Spleen (tissue), 11 donors: ENCODE measurements around the gene KANSL1. TPM values are rescaled to one million over a fixed set of nuclear protein-coding genes. Genes with fewer than 3 reads are reported as not detected.

Source experiments
- DNase-seq: peaks from one replicate; pipeline ENCODE4 v3.0.0-alpha.2; 2020
- H3K27ac ChIP-seq, 8 donors: fragments of 200-600 bp; sonication (generic) in 7 of 8; 1 replicate in 4 of 8; 2 replicates in 4 of 8; pipeline versions ENCODE4 v1.5.0 to v1.8.0; 2016 to 2021; ENCODE audit warnings: inconsistent platforms in 4 of 8, mild to moderate bottlenecking in 4 of 8, moderate library complexity in 1 of 8
- H3K27me3 ChIP-seq, 7 donors: fragments of 200-600 bp; sonication (generic) in 6 of 7; replicated peaks in 1 of 7; 1 replicate in 4 of 7; 2 replicates in 3 of 7; pipeline versions ENCODE4 v1.5.0 to v1.8.0; 2016 to 2021; ENCODE audit warnings: inconsistent platforms in 3 of 7, mild to moderate bottlenecking in 1 of 7
- H3K36me3 ChIP-seq, 6 donors: fragments of 200-600 bp; sonication (generic) in 5 of 6; 1 replicate in 4 of 6; 2 replicates in 2 of 6; pipeline versions ENCODE4 v1.5.0 to v1.8.0; 2016 to 2021; ENCODE audit warnings: inconsistent platforms in 2 of 6
- H3K4me1 ChIP-seq, 6 donors: fragments of 200-600 bp; sonication (generic) in 5 of 6; 1 replicate in 3 of 6; 2 replicates in 3 of 6; pipeline versions ENCODE4 v1.5.0 to v1.8.0; 2016 to 2021; ENCODE audit warnings: inconsistent platforms in 3 of 6
- H3K4me3 ChIP-seq, 8 donors: fragments of 200-600 bp; sonication (generic) in 7 of 8; 1 replicate in 4 of 8; 2 replicates in 4 of 8; pipeline versions ENCODE4 v1.5.0 to v1.8.0; 2016 to 2021; ENCODE audit warnings: inconsistent platforms in 4 of 8, mild to moderate bottlenecking in 4 of 8, moderate library complexity in 2 of 8
- H3K9me3 ChIP-seq, 8 donors: fragments of 200-600 bp; sonication (generic) in 7 of 8; 1 replicate in 4 of 8; 2 replicates in 4 of 8; pipeline versions ENCODE4 v1.5.0 to v1.8.0; 2016 to 2021; ENCODE audit warnings: inconsistent platforms in 4 of 8
- CTCF ChIP-seq, 11 experiments: fragments of 200-600 bp in 7 of 11; fragments of 450-650 bp in 4 of 11; sonication (generic) in 4 of 11; IDR thresholded peaks in 8 of 11; conservative IDR thresholded peaks in 3 of 11; 1 replicate in 7 of 11; 2 replicates in 4 of 11; pipeline versions ENCODE4 v1.4.0 to v1.8.0; 2016 to 2021; ENCODE audit warnings: antibody characterized with exemption in 11 of 11, inconsistent platforms in 4 of 11, mild to moderate bottlenecking in 1 of 11
- POLR2A ChIP-seq, 3 donors: fragments of 450-650 bp; IDR thresholded peaks; one replicate each; pipeline ENCODE4 v1.5.1; 2017; ENCODE audit warnings: antibody characterized with exemption in 3 of 3, mild to moderate bottlenecking in 1 of 3
- POLR2AphosphoS5 ChIP-seq, 3 donors: sonication (generic); formaldehyde crosslinking; IDR thresholded peaks; one replicate each; pipeline ENCODE4 v1.5.1; 2017; ENCODE audit warnings: antibody characterized with exemption in 3 of 3
- WGBS, 5 donors: extraction: QIAGEN DNeasy Blood & Tissue Kit in 3 of 5; methylation state at CpG; one replicate each; pipeline versions ENCODE4 v1.1.5 to v1.1.7; 2013 to 2018; 5-methylcytosine and 5-hydroxymethylcytosine counted together
- intact Hi-C: fragments of 100-400 bp; cut with DNase I; formaldehyde crosslinking; loops from one replicate; pipeline ENCODE4 v1.15.0; 2023; ENCODE audit warnings: low total_unique reads
- polyA plus RNA-seq, 3 donors: library from polyadenylated mRNA; stranded (reverse); fragments of 200-250 nt; gene quantifications; one replicate each; pipeline ENCODE4 v1.2.1, GENCODE V29; 2013
- total RNA-seq, 7 donors: library from RNA; depleted of rRNA in 3 of 7; stranded (reverse); fragments of >200 nt in 3 of 7; fragmentation: NEBNext Ultra II Directional in 4 of 7; extraction: Animal tissue kit (Norgen Biotek cat#: 25700) in 4 of 7; gene quantifications; one replicate each; pipeline versions ENCODE4 v1.1.0 to v1.2.1, GENCODE V29; 2016 to 2021
- donor health status: healthy with polysubstance abuse.
- donor health status: DM: no; HTN: no; CAD: no; lungs with moderate emphysema.
- donor health status: DM: no; HTN: no; CAD: no.
- donor health status: Bipolar disorder and iron deficiency.
- donor health status: healthy.
- donor health status: DM: no; HTN: no; CAD: no.
- donor health status: DM: yes; HTN: yes; CAD: no.

KANSL1 gene
- total and polyA plus RNA-seq, 10 donors: 10.9 to 173 (median 116) TPM

DNA sequence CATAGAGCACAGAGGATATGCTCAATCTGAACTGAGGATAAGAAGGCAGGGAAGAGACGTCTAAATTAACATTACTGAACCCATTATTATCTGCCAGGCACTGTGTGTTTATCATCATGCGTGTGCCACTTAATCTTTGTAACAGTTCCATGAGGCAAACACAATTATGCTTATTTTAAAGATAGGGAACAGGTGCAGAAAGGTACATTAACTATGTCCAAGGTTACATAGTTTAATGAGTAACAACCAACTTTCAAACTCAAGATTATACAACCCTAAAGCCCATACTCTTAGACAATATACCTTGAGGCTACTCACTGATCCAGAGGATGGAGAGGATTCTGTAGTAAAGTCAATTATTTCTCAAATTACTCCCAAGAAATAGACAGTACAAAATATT is 151.0 kb downstream of the KANSL1 start:
- intact Hi-C loops: loop anchor here (5.0 kb wide), 1 partner anchor 170 kb away; no protein-coding TSS in a partner anchor
- H3K4me1 ChIP-seq: peaks cover 7 to 57% (median 17%) of the 10 kb centered on the region in 6 donors
- TF ChIP-seq POLR2A (IDR thresholded peaks at IDR 0.05) (no peak), CTCF (IDR thresholded peaks at IDR 0.05 in 8 of 11, conservative IDR thresholded peaks at IDR 0.05 in 3 of 11) (no peak), POLR2AphosphoS5 (IDR thresholded peaks at IDR 0.05) (no peak)
- no peaks in the 10 kb centered on the region for H3K9me3 ChIP-seq
- no peak for DNase-seq
- H3K36me3 ChIP-seq: peaks cover 0 to 100% (median 58%) of the 10 kb centered on the region in 6 donors
- no peaks in the 10 kb centered on the region for H3K27me3 ChIP-seq
- 91 to 97% (median 96%) methylated on average over 2 of the region's 2 CpGs for WGBS, 5 donors
- H3K27ac ChIP-seq: no peak overlapping the region
- no peak overlapping the region for H3K4me3 ChIP-seq

- Histone ChIP-seq H3K9me3 (no peaks in the 10 kb centered on the region), H3K27me3 (no peaks in the 10 kb centered on the region), H3K36me3 (peaks cover 0 to 100% (median 73%) of the 10 kb centered on the region in 6 donors), H3K4me1 (peaks cover 5 to 41% (median 9%) of the 10 kb centered on the region in 6 donors), H3K4me3 (no peak overlapping the region), H3K27ac (peak overlapping the region in 2 of 8 donors; percentile 3 to 6)
- DNase-seq: no peak
- TF ChIP-seq CTCF (IDR thresholded peaks at IDR 0.05 in 8 of 11, conservative IDR thresholded peaks at IDR 0.05 in 3 of 11) (no peak), POLR2AphosphoS5 (IDR thresholded peaks at IDR 0.05) (peak in 1 of 3 donors; percentile 4), POLR2A (IDR thresholded peaks at IDR 0.05) (no peak)
- WGBS, 5 donors: 58 to 95% (median 79%) methylated on average over 5 of the region's 5 CpGs
- intact Hi-C loops: loop anchor here (5.0 kb wide), 1 partner anchor 173 kb away; no protein-coding TSS in a partner anchor
Observed at GRCh38 chr17:46039592-46040186, 153.5 kb downstream of the KANSL1 start.

GRCh38 chr17:46038937-46039336 is 154.3 kb downstream of the KANSL1 start:
- intact Hi-C loops: no loop called here
- peaks cover 0 to 34% (median 2%) of the 10 kb centered on the region in 6 donors for H3K4me1 ChIP-seq
- H3K36me3 ChIP-seq: peaks cover 0 to 100% (median 79%) of the 10 kb centered on the region in 6 donors
- no peak for DNase-seq
- H3K27me3 ChIP-seq: no peaks in the 10 kb centered on the region
- no peaks in the 10 kb centered on the region for H3K9me3 ChIP-seq
- 79 to 92% (median 81%) methylated on average over 12 of the region's 12 CpGs for WGBS, 5 donors
- no peak overlapping the region for H3K27ac ChIP-seq
- TF ChIP-seq POLR2A (IDR thresholded peaks at IDR 0.05): no peak
- peak in 1 of 3 donors; percentile 50 for TF ChIP-seq POLR2AphosphoS5 (IDR thresholded peaks at IDR 0.05)
- TF ChIP-seq CTCF (IDR thresholded peaks at IDR 0.05 in 8 of 11, conservative IDR thresholded peaks at IDR 0.05 in 3 of 11): no peak
- H3K4me3 ChIP-seq: no peak overlapping the region

GRCh38 chr17:46038414-46038813 is 154.8 kb downstream of the KANSL1 start:
- 95 to 98% (median 96%) methylated on average over 6 of the region's 6 CpGs for WGBS, 5 donors
- no peak overlapping the region for H3K4me3 ChIP-seq
- peaks cover 0 to 29% (median 0%) of the 10 kb centered on the region in 6 donors for H3K4me1 ChIP-seq
- DNase-seq: no peak
- no peak overlapping the region for H3K27ac ChIP-seq
- TF ChIP-seq POLR2AphosphoS5 (IDR thresholded peaks at IDR 0.05) (no peak), POLR2A (IDR thresholded peaks at IDR 0.05) (no peak), CTCF (IDR thresholded peaks at IDR 0.05 in 8 of 11, conservative IDR thresholded peaks at IDR 0.05 in 3 of 11) (no peak)
- H3K9me3 ChIP-seq: no peaks in the 10 kb centered on the region
- intact Hi-C loops: no loop called here
- no peaks in the 10 kb centered on the region for H3K27me3 ChIP-seq
- H3K36me3 ChIP-seq: peaks cover 0 to 100% (median 82%) of the 10 kb centered on the region in 6 donors
